KOPT-K1 (cell line): Measurements from ENCODE around the gene DMC1.
A peak's percentile ranks its signal among the peaks of the same experiment; 100 is the strongest.

Experiments
- H3K27ac ChIP-seq: fragments of 200-600 bp; sonication (generic); 2 replicates; pipeline ENCODE4 v1.5.1; 2016; ENCODE audit warnings: antibody characterized with exemption, mild to moderate bottlenecking, low read depth, low read length; ENCODE audit not compliant: poor library complexity, severe bottlenecking
- H3K36me3 ChIP-seq: fragments of 200-600 bp; sonication (generic); 2 replicates; pipeline ENCODE4 v1.5.1; 2017; ENCODE audit warnings: antibody characterized with exemption, mild to moderate bottlenecking, low read length, moderate library complexity; ENCODE audit not compliant: insufficient read depth
- H3K9me3 ChIP-seq: fragments of 200-600 bp; sonication (generic); 2 replicates; pipeline ENCODE4 v1.5.1; 2017; ENCODE audit warnings: antibody characterized with exemption, low read length, mild to moderate bottlenecking; ENCODE audit not compliant: insufficient read depth, poor library complexity, severe bottlenecking

The DMC1 gene

DNA sequence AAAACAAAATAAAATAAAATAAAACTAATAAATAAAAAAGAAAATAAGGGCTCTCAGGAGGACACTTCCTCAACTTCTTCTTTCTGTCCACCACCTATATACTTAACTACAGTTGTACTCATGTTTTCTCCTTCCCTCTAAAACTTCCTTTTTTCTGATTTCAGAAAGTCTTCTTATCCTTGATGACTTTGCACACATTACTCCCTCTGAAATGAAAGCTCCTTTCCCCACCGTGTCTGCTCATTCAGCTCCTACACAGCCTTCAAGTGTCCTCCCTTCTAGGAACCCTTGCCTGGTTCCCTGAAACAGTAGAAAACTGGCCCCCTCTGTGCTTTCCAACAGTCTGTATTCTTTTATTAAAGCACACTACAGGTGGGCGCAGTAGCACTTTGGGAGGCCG lies 45.6 kb downstream of the DMC1 start:
- Histone ChIP-seq H3K9me3 (no peaks in the 10 kb centered on the region), H3K36me3 (peaks cover 12% of the 10 kb centered on the region; the same call in 1 of the 2 replicates), H3K27ac (no peak overlapping the region)

DNA sequence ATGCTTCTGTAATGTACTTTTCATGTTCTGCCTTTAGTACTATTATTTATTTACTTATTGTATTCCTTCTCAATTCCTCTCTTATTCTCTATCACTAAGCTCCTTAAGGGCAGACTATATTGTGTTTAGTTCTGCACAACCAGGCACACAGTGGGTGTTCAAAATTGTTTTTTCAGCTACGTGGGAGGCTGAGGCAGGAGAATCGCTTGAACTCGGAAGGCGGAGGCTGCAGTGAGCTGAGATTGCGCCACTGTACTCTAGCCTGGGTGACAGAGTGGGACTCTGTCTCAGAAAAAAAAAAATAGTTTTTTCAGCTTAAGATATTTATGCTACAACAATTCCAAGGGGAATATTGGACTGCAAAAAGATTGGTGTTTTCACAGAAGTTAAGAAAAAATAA lies 46.5 kb downstream of the DMC1 start:
- Histone ChIP-seq H3K36me3 (peaks cover 11% of the 10 kb centered on the region; the same call in 1 of the 2 replicates), H3K27ac (no peak overlapping the region), H3K9me3 (no peaks in the 10 kb centered on the region)

DNA sequence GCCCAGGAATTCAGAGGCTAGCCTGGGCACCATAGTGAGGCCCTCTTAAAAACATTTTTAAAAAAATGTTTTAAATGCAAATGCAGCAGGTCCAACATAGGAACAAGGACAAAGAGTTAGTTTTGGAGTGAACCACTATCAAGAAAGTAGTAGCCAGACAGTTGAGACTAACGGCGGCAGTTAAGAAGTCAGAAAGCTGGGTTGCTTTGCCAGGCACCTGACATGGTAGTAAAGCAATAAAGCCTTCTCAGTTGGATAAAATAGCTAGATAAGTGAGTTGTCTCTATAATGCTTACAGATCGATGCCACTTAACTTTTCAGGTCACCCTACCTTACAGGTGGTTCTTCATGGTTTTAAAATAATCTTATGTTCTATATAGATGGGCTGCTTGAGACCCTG lies 47.0 kb downstream of the DMC1 start:
- peaks cover 11% of the 10 kb centered on the region; the same call in 1 of the 2 replicates for H3K36me3 ChIP-seq
- H3K27ac ChIP-seq = no peak overlapping the region

DNA sequence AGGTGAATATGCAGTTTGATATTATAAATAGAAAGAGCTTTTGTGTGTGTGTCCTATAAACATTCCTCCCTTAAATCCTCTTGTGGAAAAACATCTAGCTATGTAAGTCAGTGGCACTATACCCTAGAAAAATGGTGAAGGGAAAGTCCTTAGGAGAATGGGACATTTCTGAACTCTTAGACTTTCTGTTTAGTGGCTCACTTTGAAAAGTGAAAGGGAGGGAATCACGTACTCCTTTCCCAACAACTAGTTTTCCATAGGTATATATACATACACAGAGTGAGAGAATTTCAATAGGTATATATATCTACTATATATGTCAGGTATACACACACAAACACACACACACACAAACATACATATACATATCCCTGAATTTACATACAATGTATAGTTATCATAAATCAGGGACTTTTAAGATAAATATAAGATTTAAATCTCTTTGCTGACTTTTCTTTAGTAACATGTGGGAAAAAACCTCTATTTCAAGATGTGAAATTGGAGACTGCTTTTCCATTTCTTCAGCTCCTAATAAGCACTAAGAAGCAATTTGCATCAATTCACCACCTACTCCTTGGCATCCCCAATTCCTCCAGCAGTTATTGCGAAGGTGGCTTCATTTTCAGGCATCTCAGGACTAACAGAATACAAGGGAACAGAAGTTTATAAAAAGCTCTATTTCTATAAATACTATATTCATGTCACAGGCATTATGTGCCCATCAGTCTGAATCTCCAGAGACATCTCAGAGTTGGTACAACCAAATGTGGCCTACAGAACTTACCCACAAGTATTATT lies 50.3 kb downstream of the DMC1 start:
- Histone ChIP-seq H3K36me3 (peaks cover 7% of the 10 kb centered on the region; the same call in 1 of the 2 replicates), H3K27ac (no peak overlapping the region), H3K9me3 (no peaks in the 10 kb centered on the region)

More for the DNA sequence above, 47.0 kb downstream of the DMC1 start:
- no peaks in the 10 kb centered on the region for H3K9me3 ChIP-seq

DNA sequence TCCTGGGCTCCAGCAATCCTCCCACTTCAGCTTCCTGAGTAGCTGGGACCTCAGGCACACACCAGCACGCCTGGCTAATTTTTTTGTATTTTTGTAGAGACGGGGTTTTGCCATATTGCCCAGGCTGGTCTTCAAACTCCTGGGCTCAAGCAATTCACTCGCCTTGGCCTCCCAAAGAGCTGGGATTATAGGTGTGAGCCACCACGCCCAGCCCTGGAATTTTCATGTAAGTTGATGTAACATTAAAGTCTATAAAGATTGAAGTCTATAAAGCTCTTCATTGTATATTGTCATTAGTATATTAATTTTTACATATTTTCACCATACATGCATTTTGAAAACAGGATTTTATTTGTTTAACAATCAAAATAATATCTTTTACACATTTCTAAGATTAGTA lies 51.4 kb downstream of the DMC1 start:
- Histone ChIP-seq H3K36me3 (peaks cover 7% of the 10 kb centered on the region; the same call in 1 of the 2 replicates), H3K9me3 (no peaks in the 10 kb centered on the region), H3K27ac (no peak overlapping the region)

DNA sequence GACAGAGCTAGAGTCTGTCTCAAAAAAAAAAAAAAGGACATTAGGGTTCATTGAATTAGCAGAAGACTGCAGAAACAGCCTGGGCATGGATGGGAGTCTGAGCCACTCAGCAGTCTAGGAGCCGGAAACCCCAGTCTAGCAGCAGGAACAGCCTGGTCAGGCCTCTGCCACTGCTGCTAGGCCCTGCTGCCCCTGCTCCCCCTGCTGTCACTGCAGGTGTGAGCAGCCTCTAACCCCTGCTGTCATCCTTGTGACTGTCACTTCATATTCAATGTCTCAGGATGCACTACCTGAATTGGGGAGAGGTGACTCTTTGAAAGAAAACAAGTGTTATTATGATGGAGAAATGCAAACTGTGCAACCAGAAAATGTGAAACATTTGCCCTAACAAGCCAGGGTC lies 56.9 kb downstream of the DMC1 start:
- H3K9me3 ChIP-seq = no peaks in the 10 kb centered on the region
- H3K27ac ChIP-seq = no peak overlapping the region
- no peaks in the 10 kb centered on the region for H3K36me3 ChIP-seq

DNA sequence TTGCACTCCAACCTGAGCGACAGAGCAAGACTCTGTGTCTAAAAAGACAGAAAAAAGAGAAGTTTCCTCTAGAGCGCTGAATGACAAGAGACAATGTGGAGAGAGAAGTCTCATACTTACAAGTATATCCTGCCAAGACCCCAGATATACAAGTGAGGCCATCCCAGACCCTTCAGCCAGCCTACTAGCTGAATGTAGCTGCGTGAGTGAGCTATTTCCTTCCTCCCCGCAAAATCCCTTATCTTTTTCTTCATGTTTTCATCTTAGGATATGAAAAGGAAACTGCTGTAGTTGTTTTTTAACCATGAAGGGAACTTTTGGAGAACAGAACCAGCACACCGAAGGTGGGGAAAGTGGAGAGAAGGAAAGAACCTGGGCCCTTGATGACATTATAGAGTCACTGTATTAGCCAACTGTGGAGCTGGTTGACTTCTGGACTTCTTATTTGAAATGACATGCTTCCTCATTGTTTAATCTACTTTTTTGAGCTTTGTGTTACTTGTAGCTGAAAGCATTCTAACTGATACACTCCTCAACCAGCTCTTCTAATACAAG lies 59.5 kb downstream of the DMC1 start:
- no peak overlapping the region for H3K27ac ChIP-seq
- no peaks in the 10 kb centered on the region for H3K36me3 ChIP-seq
- no peaks in the 10 kb centered on the region for H3K9me3 ChIP-seq

DNA sequence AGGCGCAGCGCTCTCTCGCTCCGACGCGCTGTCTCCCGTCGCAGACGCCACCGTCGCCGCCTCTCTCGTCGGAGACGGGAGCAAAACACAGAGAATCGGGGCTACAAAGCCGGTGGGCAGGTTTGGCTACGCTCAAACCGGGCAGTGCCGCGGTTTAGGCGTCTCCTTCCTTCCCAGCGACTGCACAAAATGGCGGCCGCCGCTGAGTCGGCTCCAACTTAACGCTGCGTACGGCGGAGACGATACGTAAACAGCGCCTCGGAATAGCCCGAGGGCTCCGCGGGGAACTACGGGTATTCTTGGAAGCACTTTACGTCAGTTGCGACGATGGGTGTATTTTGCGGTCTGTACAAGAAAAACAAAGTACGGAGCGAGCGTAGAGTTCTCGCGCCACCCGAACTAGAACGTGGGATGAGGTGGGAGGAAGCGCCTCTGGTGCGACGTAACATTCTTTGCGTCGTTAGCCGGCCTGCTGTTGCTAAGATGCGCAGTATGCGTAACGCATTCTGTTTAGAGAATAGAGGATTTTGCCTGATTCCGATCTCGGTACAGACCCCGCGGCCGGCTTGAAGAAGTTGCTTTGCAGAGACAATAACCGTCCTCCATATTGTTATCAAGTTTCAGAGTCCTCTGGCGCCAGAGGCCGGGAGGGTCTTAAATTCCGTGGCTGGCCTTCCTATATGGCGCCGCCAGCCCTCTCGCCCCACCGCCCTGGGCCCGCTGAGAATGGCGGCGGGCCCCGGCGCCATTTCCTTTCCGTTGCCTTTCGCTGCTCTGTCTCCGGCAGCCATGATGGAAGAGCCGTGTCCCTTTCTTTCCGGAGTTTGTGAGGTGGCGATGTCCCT lies 63.6 kb downstream of the DMC1 start, which contains the start of gene DDX17:
TSS of gene DDX17 (minus strand) at position 194 of the 845 bp plus-strand sequence.
- Histone ChIP-seq H3K9me3 (no peaks in the 10 kb centered on the region), H3K27ac (peak within 1 kb of the TSS; percentile 98), H3K36me3 (peaks cover 34% of the 10 kb centered on the region)

DNA sequence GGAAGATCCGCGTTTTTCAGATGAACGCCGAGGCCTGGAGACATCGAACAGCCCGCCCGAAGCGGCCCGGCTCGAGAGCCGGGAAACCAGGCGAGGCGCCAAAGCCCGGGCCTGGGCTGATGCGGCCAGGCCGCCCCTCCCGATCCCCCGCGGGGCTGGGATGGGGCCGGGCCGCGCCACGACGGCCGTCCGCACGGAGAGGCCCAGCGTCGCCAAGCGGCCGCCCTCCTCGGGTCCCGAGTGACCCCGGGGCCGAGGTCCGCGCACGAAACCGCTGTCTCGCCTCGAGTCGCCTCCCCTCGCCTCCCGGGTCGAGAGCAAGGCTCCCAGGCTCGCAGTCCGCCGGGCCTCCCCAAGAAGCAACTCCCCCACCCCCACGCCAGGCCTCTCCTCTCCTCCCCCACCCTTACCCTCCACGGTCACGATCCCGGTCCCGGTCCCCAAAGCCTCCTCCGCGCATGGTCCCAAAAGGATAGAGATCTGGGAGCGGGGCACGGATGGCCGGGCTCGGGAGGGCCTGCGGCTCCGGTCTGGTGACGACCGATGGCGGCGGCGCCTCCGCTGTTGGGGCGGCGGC lies 64.4 kb downstream of the DMC1 start:
- H3K9me3 ChIP-seq = no peaks in the 10 kb centered on the region
- peak overlapping the region; percentile 98 for H3K27ac ChIP-seq
- peaks cover 41% of the 10 kb centered on the region for H3K36me3 ChIP-seq

DNA sequence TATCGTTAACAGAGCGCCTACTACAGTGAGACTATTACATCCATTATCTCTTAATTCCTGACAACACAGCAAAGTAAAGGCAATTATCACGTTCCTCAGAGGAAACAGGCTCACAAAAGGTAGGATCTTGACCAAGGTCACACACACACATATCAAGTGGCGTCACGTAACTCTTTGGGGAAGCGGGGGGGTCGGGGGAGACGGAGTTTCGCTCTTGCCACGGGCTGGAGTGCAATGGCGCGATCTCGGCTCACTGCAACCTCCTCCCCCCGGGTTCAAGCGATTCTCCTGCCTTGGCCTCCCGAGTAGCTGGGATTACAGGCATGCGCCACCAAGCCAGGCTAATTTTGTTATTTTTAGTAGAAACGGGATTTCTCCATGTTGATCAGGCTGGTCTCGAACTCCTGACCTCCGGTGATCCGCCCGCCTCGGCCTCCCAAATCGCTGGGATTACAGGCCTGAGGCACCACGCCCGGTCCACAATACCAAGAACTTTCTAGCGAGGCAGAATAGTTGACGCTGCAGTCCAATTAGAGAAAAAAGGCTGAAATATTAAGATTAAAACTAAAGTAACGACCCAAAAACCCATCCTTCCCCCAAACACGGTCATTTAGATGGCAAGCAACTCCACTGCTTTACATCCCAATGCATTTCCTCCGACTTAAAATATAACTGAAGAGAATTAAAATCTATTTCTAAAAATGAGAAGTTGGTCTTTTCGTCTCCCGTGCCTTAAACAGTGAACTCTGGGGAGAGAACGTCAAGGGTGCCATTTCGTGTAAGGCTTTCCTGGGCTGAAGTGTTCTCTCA lies 65.0 kb downstream of the DMC1 start:
- Histone ChIP-seq H3K27ac (peak overlapping the region; percentile 98), H3K9me3 (no peaks in the 10 kb centered on the region), H3K36me3 (peaks cover 48% of the 10 kb centered on the region)

DNA sequence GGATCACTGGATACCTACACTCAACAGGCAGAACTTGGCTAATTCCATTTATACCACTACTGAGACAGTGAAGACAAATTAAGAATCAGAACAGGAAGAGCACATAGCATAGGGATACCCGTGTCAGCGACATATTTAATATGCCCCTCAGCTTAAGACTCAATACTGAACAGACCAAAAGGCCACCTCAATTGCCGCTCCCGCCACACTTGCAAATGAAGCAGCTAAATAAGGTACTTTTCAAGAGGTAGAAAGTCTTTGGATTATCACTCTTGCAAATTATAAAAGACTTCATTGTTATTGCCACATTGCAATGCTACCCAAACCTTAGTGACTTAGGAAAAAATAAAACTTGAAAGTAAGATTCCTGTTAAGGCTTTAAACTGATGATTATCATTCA lies 67.0 kb downstream of the DMC1 start:
- no peak overlapping the region for H3K27ac ChIP-seq
- H3K9me3 ChIP-seq = no peaks in the 10 kb centered on the region
- H3K36me3 ChIP-seq = peaks cover 67% of the 10 kb centered on the region

DNA sequence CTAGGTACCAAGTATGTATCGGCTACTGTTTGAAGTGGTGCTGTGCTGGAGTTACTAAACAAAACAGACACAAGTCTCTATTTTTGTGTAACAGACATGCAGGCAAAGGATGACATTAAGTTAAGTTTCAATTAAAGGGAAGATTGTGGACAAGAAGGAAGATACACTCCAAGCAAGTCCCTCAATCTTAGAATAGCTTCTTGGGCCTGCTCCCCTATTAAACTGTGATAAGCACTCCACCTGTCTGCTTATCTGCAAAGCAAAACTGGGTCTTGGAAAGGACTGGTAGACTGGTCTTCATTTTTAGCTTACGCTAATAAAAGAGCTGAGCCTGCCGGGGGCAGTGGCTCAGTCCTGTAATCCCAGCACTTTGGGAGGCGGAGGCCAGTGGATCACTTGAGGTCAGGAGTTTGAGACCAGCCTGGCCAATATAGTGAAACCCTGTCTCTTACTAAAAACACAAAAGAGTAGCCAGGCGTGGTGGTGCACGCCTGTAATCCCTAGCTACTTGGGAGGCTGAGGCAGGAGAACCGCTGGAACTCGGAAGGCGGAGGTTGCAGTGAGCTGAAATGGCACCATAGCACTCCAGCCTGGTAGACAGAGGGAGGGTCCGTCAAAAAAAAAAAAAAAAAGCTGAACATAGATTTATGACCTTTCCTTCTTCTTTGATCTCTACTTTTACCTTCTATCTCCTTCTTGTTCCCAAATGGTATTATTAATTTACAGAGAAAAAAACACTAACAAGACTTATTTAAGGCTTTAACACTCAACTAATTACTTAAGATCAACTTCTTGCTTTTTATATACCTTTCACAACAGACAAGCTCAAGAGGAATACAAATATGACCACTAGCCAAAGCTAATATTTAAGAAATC lies 67.9 kb downstream of the DMC1 start:
- peaks cover 77% of the 10 kb centered on the region for H3K36me3 ChIP-seq
- no peaks in the 10 kb centered on the region for H3K9me3 ChIP-seq
- no peak overlapping the region for H3K27ac ChIP-seq

DNA sequence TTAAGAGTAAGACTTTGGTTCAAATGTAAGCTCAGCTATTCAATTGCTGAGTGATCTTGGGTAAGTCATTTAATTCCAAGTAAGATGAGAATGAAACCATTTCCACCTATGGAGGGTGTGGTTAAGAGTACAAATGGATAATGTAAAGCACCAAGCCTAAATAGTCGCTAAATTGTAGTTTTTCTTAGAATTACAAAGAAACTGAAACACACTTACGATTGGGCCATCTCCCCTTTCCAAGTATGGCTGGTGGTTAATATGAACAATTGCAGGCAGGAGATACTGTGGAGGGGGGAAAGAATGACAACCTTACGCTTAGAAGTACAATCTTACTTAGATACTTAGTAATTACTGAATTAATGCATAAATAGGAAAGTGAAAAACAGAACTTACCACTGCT lies 72.1 kb downstream of the DMC1 start:
- H3K36me3 ChIP-seq = peaks cover 100% of the 10 kb centered on the region
- no peak overlapping the region for H3K27ac ChIP-seq
- no peaks in the 10 kb centered on the region for H3K9me3 ChIP-seq
